Parathyroid adenoma (tissue), 2 donors: ENCODE data around the gene OSBPL2.

Experiments
- H2AFZ ChIP-seq: fragments of 300-600 bp; sonication (generic); one replicate; pipeline ENCODE4 v1.7.0; 2017; ENCODE audit warnings: antibody characterized with exemption, mild to moderate bottlenecking
- H3K27ac ChIP-seq: fragments of 300-600 bp; sonication (generic); one replicate; pipeline ENCODE4 v1.7.0; 2017
- H3K27me3 ChIP-seq: fragments of 300-600 bp; sonication (generic); one replicate; pipeline ENCODE4 v1.7.0; 2017; ENCODE audit warnings: low read length; ENCODE audit not compliant: control insufficient read depth, insufficient read depth
- H3K36me3 ChIP-seq: fragments of 300-600 bp; sonication (generic); one replicate; pipeline ENCODE4 v1.7.0; 2017; ENCODE audit warnings: low read length; ENCODE audit not compliant: control insufficient read depth, insufficient read depth
- H3K4me1 ChIP-seq: fragments of 300-600 bp; sonication (generic); one replicate; pipeline ENCODE4 v1.7.0; 2017; ENCODE audit warnings: control low read depth
- H3K4me2 ChIP-seq: fragments of 300-600 bp; sonication (generic); one replicate; pipeline ENCODE4 v1.7.0; 2017; ENCODE audit warnings: low read length
- H3K4me3 ChIP-seq: fragments of 300-600 bp; sonication (generic); one replicate; pipeline ENCODE4 v1.7.0; 2017; ENCODE audit warnings: low read depth, low read length
- H3K79me2 ChIP-seq: fragments of 300-600 bp; sonication (generic); one replicate; pipeline ENCODE4 v1.7.0; 2017; ENCODE audit warnings: control low read depth
- H3K9ac ChIP-seq: fragments of 300-600 bp; sonication (generic); one replicate; pipeline ENCODE4 v1.7.0; 2017; ENCODE audit warnings: mild to moderate bottlenecking
- H3K9me3 ChIP-seq: fragments of 300-600 bp; sonication (generic); one replicate; pipeline ENCODE4 v1.7.0; 2017; ENCODE audit warnings: low read length; ENCODE audit not compliant: control insufficient read depth
- CTCF ChIP-seq: fragments of 300-600 bp; sonication (generic); IDR thresholded peaks from one replicate; pipeline ENCODE4 v1.7.0; 2017; ENCODE audit warnings: antibody characterized with exemption, mild to moderate bottlenecking
- donor health status: primary hyperparathyroidism.

OSBPL2 gene

GRCh38 chr20:62276439-62276838 is 38.1 kb downstream of the OSBPL2 start:
- Histone ChIP-seq H3K9ac (no peak overlapping the region), H3K27ac (no peak overlapping the region), H3K4me3 (no peak overlapping the region), H3K4me1 (no peaks in the 10 kb centered on the region), H3K27me3 (no peaks in the 10 kb centered on the region), H3K9me3 (no peaks in the 10 kb centered on the region), H3K4me2 (no peak overlapping the region), H3K36me3 (no peaks in the 10 kb centered on the region), H2AFZ (no peak overlapping the region), H3K79me2 (peaks cover 14% of the 10 kb centered on the region)
- no peak for TF ChIP-seq CTCF

- no peak overlapping the region for H3K27ac ChIP-seq
- no peak for TF ChIP-seq CTCF
- no peaks in the 10 kb centered on the region for H3K36me3 ChIP-seq
- H3K79me2 ChIP-seq, result peaks cover 11% of the 10 kb centered on the region
- no peak overlapping the region for H2AFZ ChIP-seq
- H3K9ac ChIP-seq, result no peak overlapping the region
- no peak overlapping the region for H3K4me3 ChIP-seq
- H3K4me2 ChIP-seq, result no peak overlapping the region
- H3K9me3 ChIP-seq, result no peaks in the 10 kb centered on the region
- no peaks in the 10 kb centered on the region for H3K27me3 ChIP-seq
- no peaks in the 10 kb centered on the region for H3K4me1 ChIP-seq
Observed at GRCh38 chr20:62277253-62277652, 38.9 kb downstream of the OSBPL2 start.

- Histone ChIP-seq H3K4me1 (no peaks in the 10 kb centered on the region), H3K36me3 (no peaks in the 10 kb centered on the region)
Observed at GRCh38 chr20:62280303-62280702, 42.0 kb downstream of the OSBPL2 start.

GRCh38 chr20:62281161-62281933 is 43.0 kb downstream of the OSBPL2 start:
- H2AFZ ChIP-seq, result no peak overlapping the region
- no peaks in the 10 kb centered on the region for H3K36me3 ChIP-seq
- H3K4me2 ChIP-seq, result no peak overlapping the region
- H3K4me3 ChIP-seq, result no peak overlapping the region
- no peak overlapping the region for H3K27ac ChIP-seq
- no peak for TF ChIP-seq CTCF
- H3K9me3 ChIP-seq, result no peaks in the 10 kb centered on the region
- peaks cover 5% of the 10 kb centered on the region for H3K79me2 ChIP-seq
- no peaks in the 10 kb centered on the region for H3K4me1 ChIP-seq
- H3K9ac ChIP-seq, result no peak overlapping the region
- no peaks in the 10 kb centered on the region for H3K27me3 ChIP-seq

More at GRCh38 chr20:62280303-62280702, 42.0 kb downstream of the OSBPL2 start:
- no peaks in the 10 kb centered on the region for H3K9me3 ChIP-seq
- no peak overlapping the region for H2AFZ ChIP-seq
- no peak overlapping the region for H3K4me3 ChIP-seq
- H3K79me2 ChIP-seq, result peaks cover 6% of the 10 kb centered on the region
- H3K9ac ChIP-seq, result no peak overlapping the region
- TF ChIP-seq CTCF, result no peak
- H3K4me2 ChIP-seq, result no peak overlapping the region
- no peak overlapping the region for H3K27ac ChIP-seq
- H3K27me3 ChIP-seq, result no peaks in the 10 kb centered on the region

- Histone ChIP-seq H3K79me2 (no peaks in the 10 kb centered on the region), H3K27me3 (no peaks in the 10 kb centered on the region), H3K9me3 (no peaks in the 10 kb centered on the region), H3K36me3 (no peaks in the 10 kb centered on the region), H3K27ac (no peak overlapping the region), H3K4me3 (no peak overlapping the region), H3K4me2 (no peak overlapping the region), H3K4me1 (no peaks in the 10 kb centered on the region), H3K9ac (no peak overlapping the region), H2AFZ (no peak overlapping the region)
- TF ChIP-seq CTCF, result no peak
Observed at GRCh38 chr20:62282103-62282502, 43.8 kb downstream of the OSBPL2 start.
